BLaER1 treated with 17β-estradiol and CSF1 and Interleukin-3, amounts not matched to agents 10 nM and 100 nM (cell line): ENCODE data around the gene OVOL2.

Experiments used
- H3K27ac ChIP-seq, 11 experiments: shearing (Covaris generic); formaldehyde crosslinking; 2 replicates each; pipeline ENCODE4 v1.8.1; 2022
- H3K27me3 ChIP-seq, 11 experiments: shearing (Covaris generic); formaldehyde crosslinking; 2 replicates each; pipeline ENCODE4 v1.8.1; 2022
- H3K36me3 ChIP-seq, 11 experiments: shearing (Covaris generic); formaldehyde crosslinking; 2 replicates each; pipeline ENCODE4 v1.8.1; 2022
- H3K4me1 ChIP-seq, 10 experiments: shearing (Covaris generic); formaldehyde crosslinking; 2 replicates each; pipeline ENCODE4 v1.8.1; 2022
- H3K4me2 ChIP-seq, 11 experiments: shearing (Covaris generic); formaldehyde crosslinking; 2 replicates each; pipeline ENCODE4 v1.8.1; 2022
- H3K4me3 ChIP-seq, 10 experiments: shearing (Covaris generic); formaldehyde crosslinking; 2 replicates each; pipeline ENCODE4 v1.8.1; 2022
- H3K9ac ChIP-seq, 11 experiments: shearing (Covaris generic); formaldehyde crosslinking; 2 replicates each; pipeline ENCODE4 v1.8.1; 2022
- H3K9me3 ChIP-seq, 11 experiments: shearing (Covaris generic); formaldehyde crosslinking; replicated peaks in 1 of 11; 2 replicates each; pipeline ENCODE4 v1.8.1; 2022
- H4K20me1 ChIP-seq, 11 experiments: shearing (Covaris generic); formaldehyde crosslinking; 2 replicates each; pipeline ENCODE4 v1.8.1; 2022
- Cebpa-rat ChIP-seq, 11 experiments: shearing (Covaris generic); IDR thresholded peaks; 2 replicates each; pipeline ENCODE4 v1.8.1; 2022

The OVOL2 gene

DNA sequence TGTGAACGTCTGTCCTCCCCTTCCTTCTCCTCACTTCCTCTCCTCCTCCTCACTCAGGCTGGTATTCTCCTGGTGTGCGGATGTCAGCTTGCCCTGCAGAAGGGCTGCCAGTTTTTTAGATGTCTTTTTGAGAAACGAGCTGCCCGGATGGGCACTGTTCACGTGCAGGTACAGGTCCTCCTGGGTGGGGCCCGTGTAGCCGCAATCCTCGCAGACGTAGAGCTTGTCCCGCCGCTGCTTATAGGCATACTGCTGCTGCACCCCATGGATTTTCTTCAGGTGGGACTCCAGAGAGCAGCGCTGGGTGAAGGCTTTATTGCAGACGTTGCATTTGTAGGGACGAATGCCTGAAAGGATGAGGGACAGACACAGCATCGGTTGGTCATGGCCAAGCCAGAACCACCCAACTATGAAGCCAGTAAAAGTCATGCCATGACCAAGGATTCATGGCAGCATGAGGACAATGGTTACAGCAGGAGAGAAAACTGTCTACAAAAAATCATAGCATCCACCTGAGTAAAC lies 33.0 kb downstream of the OVOL2 start:
- peaks cover 0 to 15% (median 13%) of the 10 kb centered on the region in 10 experiments; a peak in 15 of 20 replicates for H3K4me1 ChIP-seq
- H3K27me3 ChIP-seq, result no peaks in the 10 kb centered on the region
- no peaks in the 10 kb centered on the region for H3K36me3 ChIP-seq
- no peaks in the 10 kb centered on the region for H4K20me1 ChIP-seq
- no peak overlapping the region for H3K9ac ChIP-seq
- no peak overlapping the region for H3K4me2 ChIP-seq
- H3K27ac ChIP-seq, result no peak overlapping the region
- TF ChIP-seq Cebpa-rat (IDR thresholded peaks at IDR 0.05), result no peak
- no peak overlapping the region for H3K4me3 ChIP-seq
- H3K9me3 ChIP-seq, result peaks cover 0 to 28% (median 8%) of the 10 kb centered on the region in 11 experiments; a peak in 15 of 22 replicates

DNA sequence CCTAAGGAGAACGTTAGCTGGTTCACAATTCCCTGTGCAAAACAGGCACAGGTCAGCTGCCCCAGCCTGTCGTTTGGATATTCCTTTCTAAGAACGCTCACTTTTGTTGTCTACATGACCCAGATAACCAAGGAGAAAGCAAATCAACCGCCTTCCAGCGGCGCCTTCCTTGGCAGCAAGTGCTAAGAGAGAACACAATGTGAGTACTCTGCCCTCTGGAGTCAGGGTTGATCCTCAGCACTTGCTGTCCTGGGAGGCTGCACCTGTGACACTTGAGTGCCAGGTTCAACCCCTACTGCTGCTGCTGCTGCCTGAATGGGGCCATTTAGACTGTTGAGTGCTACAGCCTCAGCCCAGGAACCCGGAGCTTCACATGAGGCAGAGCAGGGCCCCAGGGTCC lies 36.8 kb downstream of the OVOL2 start:
- H3K36me3 ChIP-seq, result no peaks in the 10 kb centered on the region
- H3K9ac ChIP-seq, result no peak overlapping the region
- H3K27ac ChIP-seq, result no peak overlapping the region
- H3K4me1 ChIP-seq, result no peaks in the 10 kb centered on the region
- H4K20me1 ChIP-seq, result no peaks in the 10 kb centered on the region
- H3K4me2 ChIP-seq, result no peak overlapping the region
- no peak for TF ChIP-seq Cebpa-rat (IDR thresholded peaks at IDR 0.05)
- peaks cover 0 to 28% (median 8%) of the 10 kb centered on the region in 11 experiments; a peak in 15 of 22 replicates for H3K9me3 ChIP-seq
- H3K4me3 ChIP-seq, result no peak overlapping the region
- no peaks in the 10 kb centered on the region for H3K27me3 ChIP-seq

DNA sequence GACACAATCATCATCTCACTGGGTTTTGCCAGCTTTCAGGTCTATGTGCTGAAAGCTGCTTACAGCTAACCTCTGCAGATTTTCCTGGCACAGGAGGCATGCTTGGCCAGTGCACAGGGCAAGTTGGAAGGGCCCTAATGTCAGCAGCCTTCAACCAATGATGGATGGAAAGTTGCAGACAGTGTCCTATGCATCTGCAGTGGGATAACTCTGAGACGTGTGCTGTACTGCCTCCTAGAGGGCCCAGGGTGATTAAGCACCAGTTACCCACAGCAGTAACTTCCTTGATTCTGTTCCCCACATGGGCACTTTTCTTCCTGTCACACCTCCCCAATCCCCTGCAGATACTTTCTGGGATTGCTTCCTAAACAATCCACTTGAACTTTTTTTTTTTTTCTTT lies 38.6 kb downstream of the OVOL2 start:
- no peak for TF ChIP-seq Cebpa-rat (IDR thresholded peaks at IDR 0.05)
- Histone ChIP-seq H3K4me3 (no peak overlapping the region), H3K4me2 (no peak overlapping the region), H4K20me1 (no peaks in the 10 kb centered on the region), H3K27ac (no peak overlapping the region), H3K9ac (no peak overlapping the region), H3K36me3 (no peaks in the 10 kb centered on the region), H3K27me3 (no peaks in the 10 kb centered on the region), H3K9me3 (peaks cover 0 to 28% (median 8%) of the 10 kb centered on the region in 11 experiments; a peak in 15 of 22 replicates), H3K4me1 (no peaks in the 10 kb centered on the region)

DNA sequence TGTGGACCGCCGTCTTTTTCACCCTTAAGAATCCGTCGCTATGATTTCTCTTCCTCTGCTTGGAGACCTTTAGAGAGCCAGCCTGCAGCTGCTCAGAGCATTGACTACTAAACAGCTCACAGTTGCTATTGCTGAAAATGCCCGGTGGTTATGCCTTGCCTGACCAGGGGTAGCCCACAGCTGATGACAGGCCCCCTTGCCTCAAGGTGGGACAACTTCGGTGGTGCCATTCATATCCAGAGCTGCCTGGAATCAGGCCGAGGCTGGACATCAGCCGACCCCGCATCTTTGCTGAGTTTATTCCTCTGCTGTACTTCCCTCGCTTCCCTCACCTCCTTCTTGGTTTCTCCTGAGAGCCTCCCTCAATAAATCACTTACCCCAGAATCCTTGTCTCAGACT lies 39.6 kb downstream of the OVOL2 start:
- Histone ChIP-seq H3K9me3 (peaks cover 0 to 24% (median 8%) of the 10 kb centered on the region in 11 experiments; a peak in 15 of 22 replicates), H3K27ac (no peak overlapping the region), H3K27me3 (no peaks in the 10 kb centered on the region), H3K4me3 (no peak overlapping the region), H4K20me1 (no peaks in the 10 kb centered on the region), H3K4me1 (no peaks in the 10 kb centered on the region), H3K4me2 (no peak overlapping the region), H3K36me3 (no peaks in the 10 kb centered on the region), H3K9ac (no peak overlapping the region)
- no peak for TF ChIP-seq Cebpa-rat (IDR thresholded peaks at IDR 0.05)

DNA sequence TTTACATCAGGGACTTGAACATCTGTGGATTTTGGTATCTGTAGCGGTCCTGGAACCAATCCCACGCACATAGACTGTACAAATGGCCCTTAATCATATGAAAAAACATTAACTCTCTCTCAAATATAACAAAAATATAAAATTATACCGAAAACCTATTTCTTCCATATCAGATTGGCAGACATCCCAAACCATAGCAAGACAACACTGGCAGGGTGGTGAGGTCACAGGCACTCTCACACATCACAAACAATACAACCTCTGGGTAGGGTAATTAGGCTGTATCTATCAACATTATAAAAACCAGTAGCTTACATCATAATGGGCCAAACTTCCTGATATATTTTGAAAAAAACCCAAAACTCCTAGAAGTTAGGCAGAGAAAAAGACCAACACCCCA lies 40.9 kb downstream of the OVOL2 start:
- no peaks in the 10 kb centered on the region for H3K27me3 ChIP-seq
- no peaks in the 10 kb centered on the region for H4K20me1 ChIP-seq
- no peaks in the 10 kb centered on the region for H3K36me3 ChIP-seq
- H3K4me3 ChIP-seq, result no peak overlapping the region
- H3K9ac ChIP-seq, result no peak overlapping the region
- no peak overlapping the region for H3K4me2 ChIP-seq
- no peak for TF ChIP-seq Cebpa-rat (IDR thresholded peaks at IDR 0.05)
- no peak overlapping the region for H3K27ac ChIP-seq
- peaks cover 0 to 12% (median 0%) of the 10 kb centered on the region in 11 experiments; a peak in 5 of 22 replicates for H3K9me3 ChIP-seq
- H3K4me1 ChIP-seq, result no peaks in the 10 kb centered on the region

DNA sequence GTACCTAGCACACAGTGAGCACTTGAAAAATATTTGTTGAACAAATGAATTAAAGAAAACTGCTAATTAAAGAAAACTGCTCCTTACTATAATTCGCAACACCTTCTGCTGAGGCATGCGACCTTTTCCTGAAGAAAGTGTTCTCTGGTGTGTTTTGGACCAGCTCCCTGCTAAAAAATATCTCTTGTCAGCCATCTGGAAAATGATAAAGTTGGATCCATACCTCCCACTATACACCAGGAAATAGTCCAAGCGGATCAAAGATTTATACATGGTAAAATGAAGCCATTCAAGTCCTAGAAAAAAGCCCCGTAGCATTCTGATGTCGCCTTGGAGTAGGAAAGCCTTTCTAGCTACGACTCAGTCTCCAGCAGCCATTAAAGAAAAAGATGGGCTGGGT lies 43.3 kb downstream of the OVOL2 start:
- Histone ChIP-seq H3K27me3 (no peaks in the 10 kb centered on the region), H3K4me1 (no peaks in the 10 kb centered on the region), H3K27ac (no peak overlapping the region), H3K9ac (no peak overlapping the region), H4K20me1 (no peaks in the 10 kb centered on the region), H3K9me3 (no peaks in the 10 kb centered on the region), H3K4me3 (no peak overlapping the region), H3K4me2 (no peak overlapping the region), H3K36me3 (no peaks in the 10 kb centered on the region)
- TF ChIP-seq Cebpa-rat (IDR thresholded peaks at IDR 0.05), result no peak

DNA sequence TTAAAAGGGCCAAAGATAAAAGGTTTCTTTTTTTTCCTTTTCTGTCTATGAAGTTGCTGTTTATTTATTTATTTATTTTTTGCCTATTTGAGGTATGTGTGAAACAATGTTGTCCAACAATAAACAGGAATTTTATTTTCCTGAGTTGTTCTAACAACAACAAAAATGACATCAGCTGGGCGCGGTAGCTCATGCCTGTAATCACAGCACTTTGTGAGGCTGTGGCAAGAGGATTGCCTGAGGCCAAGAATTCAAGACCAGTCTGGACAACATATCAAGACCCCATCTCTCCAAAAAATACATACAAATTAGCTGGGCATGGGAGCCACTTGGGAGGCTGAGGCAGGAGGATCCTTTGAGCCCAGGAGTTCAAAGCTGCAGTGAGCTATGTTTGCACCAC lies 44.8 kb downstream of the OVOL2 start:
- H4K20me1 ChIP-seq, result no peaks in the 10 kb centered on the region
- H3K36me3 ChIP-seq, result no peaks in the 10 kb centered on the region
- no peak for TF ChIP-seq Cebpa-rat (IDR thresholded peaks at IDR 0.05)
- H3K27ac ChIP-seq, result no peak overlapping the region
- no peak overlapping the region for H3K4me2 ChIP-seq
- H3K9ac ChIP-seq, result no peak overlapping the region
- H3K4me1 ChIP-seq, result no peaks in the 10 kb centered on the region
- H3K27me3 ChIP-seq, result no peaks in the 10 kb centered on the region
- H3K9me3 ChIP-seq, result no peaks in the 10 kb centered on the region
- no peak overlapping the region for H3K4me3 ChIP-seq

DNA sequence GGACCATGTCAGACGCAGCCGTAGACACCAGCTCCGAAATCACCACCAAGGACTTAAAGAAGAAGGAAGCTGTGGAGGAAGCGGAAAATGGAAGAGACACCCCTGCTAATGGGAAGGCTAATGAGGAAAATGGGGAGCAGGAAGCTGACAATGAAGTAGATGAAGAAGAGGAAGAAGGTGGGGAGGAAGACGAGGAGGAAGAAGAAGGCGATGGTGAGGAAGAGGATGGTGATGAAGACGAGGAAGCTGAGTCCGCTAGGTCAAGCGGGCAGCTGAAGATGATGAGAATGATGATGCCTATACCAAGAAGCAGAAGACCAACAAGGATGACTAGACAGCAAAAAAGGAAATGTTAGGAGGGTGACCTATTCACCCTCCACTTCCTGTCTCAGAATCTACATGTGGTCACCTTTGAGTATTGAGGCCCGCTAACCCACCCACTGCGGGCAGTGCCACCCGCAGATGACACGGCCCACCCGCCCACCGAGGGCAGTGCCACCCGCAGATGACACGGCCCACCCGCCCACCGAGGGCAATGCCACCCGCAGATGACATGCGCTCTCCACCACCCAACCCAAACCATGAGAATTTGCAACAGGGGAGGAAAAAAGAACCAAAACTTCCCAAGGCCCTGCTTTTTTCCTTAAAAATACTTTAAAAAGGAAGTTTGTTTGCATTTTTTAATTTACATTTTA lies 45.6 kb downstream of the OVOL2 start:
- TF ChIP-seq Cebpa-rat (IDR thresholded peaks at IDR 0.05), result no peak
- Histone ChIP-seq H3K36me3 (no peaks in the 10 kb centered on the region), H3K9me3 (no peaks in the 10 kb centered on the region), H3K27ac (no peak overlapping the region), H3K27me3 (no peaks in the 10 kb centered on the region), H3K9ac (no peak overlapping the region), H3K4me1 (no peaks in the 10 kb centered on the region), H4K20me1 (no peaks in the 10 kb centered on the region), H3K4me2 (no peak overlapping the region), H3K4me3 (no peak overlapping the region)

DNA sequence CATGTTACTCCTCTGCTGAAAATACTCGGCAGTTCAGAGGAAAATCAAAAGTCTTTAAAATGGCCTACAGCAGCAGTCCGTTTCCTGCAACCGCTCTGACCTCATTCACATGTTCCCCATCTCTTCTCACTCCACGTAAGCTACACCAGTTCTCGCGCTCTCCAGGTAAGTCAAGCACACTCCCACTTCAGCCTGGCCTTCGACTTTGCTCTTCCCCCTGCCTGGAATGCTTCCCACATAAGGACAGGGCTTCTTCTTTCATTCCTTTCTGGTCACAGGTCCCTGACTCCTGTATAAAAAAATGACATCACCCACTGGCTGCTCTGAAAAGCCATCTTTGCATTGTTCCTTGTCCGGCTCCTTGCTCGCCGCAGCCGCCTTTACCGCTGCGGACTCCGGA lies 46.2 kb downstream of the OVOL2 start:
- Histone ChIP-seq H3K9ac (no peak overlapping the region), H3K27me3 (no peaks in the 10 kb centered on the region), H3K9me3 (no peaks in the 10 kb centered on the region), H3K36me3 (no peaks in the 10 kb centered on the region), H3K4me2 (no peak overlapping the region), H3K4me1 (no peaks in the 10 kb centered on the region), H4K20me1 (no peaks in the 10 kb centered on the region), H3K27ac (no peak overlapping the region), H3K4me3 (no peak overlapping the region)
- TF ChIP-seq Cebpa-rat (IDR thresholded peaks at IDR 0.05), result no peak

DNA sequence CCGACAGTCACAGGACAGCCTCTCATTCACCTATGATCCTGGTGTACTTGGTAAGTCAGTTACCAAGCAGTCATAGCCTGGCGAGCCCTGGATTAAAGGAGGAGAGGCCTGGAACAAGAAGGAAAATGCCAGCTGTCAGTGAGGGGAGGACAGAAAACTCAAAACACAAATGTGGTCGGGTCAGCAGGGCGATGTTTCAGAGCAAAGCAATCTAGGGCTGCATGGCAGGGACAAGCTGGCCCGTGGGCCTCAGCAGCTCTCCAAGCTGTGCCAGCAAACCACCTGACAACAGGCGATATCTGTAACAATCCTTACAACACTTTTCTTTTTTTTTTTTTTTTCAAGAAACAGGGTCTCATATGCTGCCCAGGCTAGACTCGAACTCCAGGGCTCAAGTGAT lies 48.6 kb downstream of the OVOL2 start:
- Histone ChIP-seq H3K9ac (no peak overlapping the region), H3K4me3 (no peak overlapping the region), H3K4me1 (peaks cover 0 to 11% (median 2%) of the 10 kb centered on the region in 10 experiments; a peak in 4 of 20 replicates), H4K20me1 (no peaks in the 10 kb centered on the region), H3K27ac (no peak overlapping the region), H3K4me2 (no peak overlapping the region), H3K9me3 (no peaks in the 10 kb centered on the region), H3K27me3 (no peaks in the 10 kb centered on the region), H3K36me3 (no peaks in the 10 kb centered on the region)
- no peak for TF ChIP-seq Cebpa-rat (IDR thresholded peaks at IDR 0.05)
